Thyroid gland (tissue), 4 donors: ENCODE results near the gene ZNF83.
"Not testable (repeated sequence)": the region's sequence is repeated elsewhere in the genome, so short reads cannot be mapped to it uniquely, and the experiment has no call there.

Source experiments
- POLR2A ChIP-seq, 2 donors: fragments of 450-650 bp; IDR thresholded peaks; one replicate each; pipeline ENCODE4 v1.6.1; 2017; ENCODE audit warnings: antibody characterized with exemption in 2 of 2, mild to moderate bottlenecking in 2 of 2, moderate library complexity in 1 of 2
- TF ChIP-seq, protein P1 (sequence below), 6 experiments: fragments of 200-600 bp in 3 of 6; fragments of 450-650 bp in 3 of 6; sonication (generic) in 3 of 6; IDR thresholded peaks; one replicate each; pipeline ENCODE4 v1.5.1; 2016 to 2019; ENCODE audit warnings: antibody characterized with exemption in 6 of 6, mild to moderate bottlenecking in 2 of 6, inconsistent platforms in 1 of 6, moderate library complexity in 1 of 6

DNA sequence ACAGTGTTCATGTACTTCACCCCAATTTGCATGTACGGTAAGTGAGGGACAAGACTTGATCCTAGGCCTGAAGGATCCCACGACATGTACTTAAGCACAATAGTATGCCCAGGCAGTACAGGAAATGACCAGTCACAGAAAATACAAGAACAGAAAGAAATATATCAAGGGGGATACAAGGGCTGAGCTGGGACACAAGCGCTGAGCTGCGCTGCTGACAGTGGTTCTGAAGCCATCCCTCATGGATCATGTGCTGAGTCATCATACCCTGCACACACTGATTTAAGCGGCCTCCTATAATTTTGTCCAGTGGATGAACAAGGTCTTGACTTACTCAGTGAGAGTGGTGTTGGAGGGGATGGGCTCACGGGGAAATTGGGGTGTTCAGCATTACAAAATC, 37.1 kb upstream of the ZNF83 start:
- TF ChIP-seq, protein P1, sequence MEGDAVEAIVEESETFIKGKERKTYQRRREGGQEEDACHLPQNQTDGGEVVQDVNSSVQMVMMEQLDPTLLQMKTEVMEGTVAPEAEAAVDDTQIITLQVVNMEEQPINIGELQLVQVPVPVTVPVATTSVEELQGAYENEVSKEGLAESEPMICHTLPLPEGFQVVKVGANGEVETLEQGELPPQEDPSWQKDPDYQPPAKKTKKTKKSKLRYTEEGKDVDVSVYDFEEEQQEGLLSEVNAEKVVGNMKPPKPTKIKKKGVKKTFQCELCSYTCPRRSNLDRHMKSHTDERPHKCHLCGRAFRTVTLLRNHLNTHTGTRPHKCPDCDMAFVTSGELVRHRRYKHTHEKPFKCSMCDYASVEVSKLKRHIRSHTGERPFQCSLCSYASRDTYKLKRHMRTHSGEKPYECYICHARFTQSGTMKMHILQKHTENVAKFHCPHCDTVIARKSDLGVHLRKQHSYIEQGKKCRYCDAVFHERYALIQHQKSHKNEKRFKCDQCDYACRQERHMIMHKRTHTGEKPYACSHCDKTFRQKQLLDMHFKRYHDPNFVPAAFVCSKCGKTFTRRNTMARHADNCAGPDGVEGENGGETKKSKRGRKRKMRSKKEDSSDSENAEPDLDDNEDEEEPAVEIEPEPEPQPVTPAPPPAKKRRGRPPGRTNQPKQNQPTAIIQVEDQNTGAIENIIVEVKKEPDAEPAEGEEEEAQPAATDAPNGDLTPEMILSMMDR (IDR thresholded peaks at IDR 0.05) = not testable (repeated sequence)
- not testable (repeated sequence) for TF ChIP-seq POLR2A (IDR thresholded peaks at IDR 0.05)
